H9 (cell line): Measurements from ENCODE around the gene MYMX. TPM values are rescaled to one million over a fixed set of nuclear protein-coding genes. Genes with fewer than 3 reads are reported as not detected.

ENCODE experiments used
- DNase-seq: peaks from one replicate; pipeline ENCODE4 v3.0.0-alpha.2; 2017
- H2AFZ ChIP-seq: one replicate; pipeline ENCODE4 v1.6.1; 2013; ENCODE audit warnings: mild to moderate bottlenecking, low read length, control low read depth, moderate library complexity
- H2AK5ac ChIP-seq: 2 replicates; pipeline ENCODE4 v1.6.1; 2013; ENCODE audit warnings: low read length, control low read depth, mixed read lengths; ENCODE audit not compliant: insufficient read length
- H2BK120ac ChIP-seq: one replicate; pipeline ENCODE4 v1.6.1; 2013; ENCODE audit warnings: low read depth, mild to moderate bottlenecking, low read length, control low read depth, inconsistent platforms; ENCODE audit not compliant: poor library complexity, severe bottlenecking
- H2BK12ac ChIP-seq: 2 replicates; pipeline ENCODE4 v1.6.1; 2013; ENCODE audit warnings: low read length, control low read depth, mixed read lengths, low read depth; ENCODE audit not compliant: insufficient read length
- H2BK15ac ChIP-seq: 2 replicates; pipeline ENCODE4 v1.6.1; 2013; ENCODE audit warnings: low read depth, low read length, control low read depth
- H2BK20ac ChIP-seq: one replicate; pipeline ENCODE4 v1.6.1; 2013; ENCODE audit warnings: low read depth, mild to moderate bottlenecking, low read length, control low read depth, inconsistent platforms; ENCODE audit not compliant: poor library complexity, severe bottlenecking
- H2BK5ac ChIP-seq: 2 replicates; pipeline ENCODE4 v1.6.1; 2013; ENCODE audit warnings: low read length, control low read depth, mixed read lengths; ENCODE audit not compliant: insufficient read length
- H3K14ac ChIP-seq: 2 replicates; pipeline ENCODE4 v1.6.1; 2013; ENCODE audit warnings: low read length, control low read depth; ENCODE audit not compliant: insufficient read depth
- H3K18ac ChIP-seq: 2 replicates; pipeline ENCODE4 v1.6.1; 2013; ENCODE audit warnings: low read depth, mild to moderate bottlenecking, mixed read lengths, low read length, control low read depth; ENCODE audit not compliant: insufficient read length
- H3K23ac ChIP-seq: 2 replicates; pipeline ENCODE4 v1.6.1; 2013; ENCODE audit warnings: low read length, control low read depth, mixed read lengths, low read depth; ENCODE audit not compliant: insufficient read length
- H3K23me2 ChIP-seq: 2 replicates; pipeline ENCODE4 v1.6.1; 2013; ENCODE audit warnings: low read depth, mild to moderate bottlenecking, mixed read lengths, low read length, control low read depth; ENCODE audit not compliant: insufficient read length, poor library complexity, severe bottlenecking
- H3K27ac ChIP-seq: 2 replicates; pipeline ENCODE4 v1.5.1; 2013; ENCODE audit warnings: low read length, control low read depth, mixed read lengths, low read depth; ENCODE audit not compliant: insufficient read length
- H3K27me3 ChIP-seq: 2 replicates; pipeline ENCODE4 v1.6.1; 2013; ENCODE audit warnings: low read length, control low read depth, inconsistent platforms; ENCODE audit not compliant: insufficient read depth
- H3K4ac ChIP-seq: 2 replicates; pipeline ENCODE4 v1.6.1; 2013; ENCODE audit warnings: low read depth, mild to moderate bottlenecking, control low read depth, inconsistent platforms, low read length, moderate library complexity
- H3K4me1 ChIP-seq: 2 replicates; pipeline ENCODE4 v1.6.1; 2013; ENCODE audit warnings: low read length, control low read depth, inconsistent platforms; ENCODE audit not compliant: insufficient read depth
- H3K4me2 ChIP-seq: 2 replicates; pipeline ENCODE4 v1.6.1; 2013; ENCODE audit warnings: low read length, control low read depth, mixed read lengths; ENCODE audit not compliant: insufficient read length, insufficient read depth
- H3K56ac ChIP-seq: 2 replicates; pipeline ENCODE4 v1.6.1; 2013; ENCODE audit warnings: low read depth, mild to moderate bottlenecking, mixed read lengths, low read length, control low read depth; ENCODE audit not compliant: insufficient read length
- H3K79me1 ChIP-seq: 2 replicates; pipeline ENCODE4 v1.6.1; 2013; ENCODE audit warnings: low read depth, mild to moderate bottlenecking, moderate library complexity, low read length, control low read depth, inconsistent platforms; ENCODE audit not compliant: insufficient read depth, poor library complexity, severe bottlenecking
- H3K79me2 ChIP-seq: 2 replicates; pipeline ENCODE4 v1.6.1; 2013; ENCODE audit warnings: low read length, control low read depth, inconsistent platforms; ENCODE audit not compliant: insufficient read depth
- H3K9ac ChIP-seq: 2 replicates; pipeline ENCODE4 v1.6.1; 2013; ENCODE audit warnings: low read length, control low read depth, mixed read lengths; ENCODE audit not compliant: insufficient read length; ENCODE audit errors: extremely low read depth
- H3K9me3 ChIP-seq: one replicate; pipeline ENCODE4 v1.6.1; 2013; ENCODE audit warnings: low read depth, low read length, inconsistent platforms; ENCODE audit not compliant: control insufficient read depth
- H3T11ph ChIP-seq: one replicate; pipeline ENCODE4 v1.6.1; 2013; ENCODE audit warnings: mild to moderate bottlenecking, low read length, control low read depth, inconsistent platforms
- H4K20me1 ChIP-seq: one replicate; pipeline ENCODE4 v1.6.1; 2013; ENCODE audit not compliant: control insufficient read depth, insufficient read length, insufficient read depth
- H4K5ac ChIP-seq: 2 replicates; pipeline ENCODE4 v1.6.1; 2013; ENCODE audit warnings: low read depth, mild to moderate bottlenecking, mixed read lengths, low read length, control low read depth; ENCODE audit not compliant: insufficient read length
- H4K8ac ChIP-seq: replicated peaks from 2 replicates; pipeline ENCODE4 v1.6.1; 2013; ENCODE audit warnings: low read length, control low read depth, mixed read lengths, low read depth; ENCODE audit not compliant: insufficient read length
- H4K91ac ChIP-seq: 2 replicates; pipeline ENCODE4 v1.6.1; 2013; ENCODE audit warnings: low read depth, mild to moderate bottlenecking, moderate library complexity, mixed read lengths, low read length, control low read depth; ENCODE audit not compliant: insufficient read length
- H3K27ac Mint-ChIP-seq, 3 experiments: 2 replicates in 2 of 3; 3 replicates in 1 of 3; pipeline ENCODE4 v1.8.0; 2020 to 2021; ENCODE audit warnings: mixed read lengths in 3 of 3, mild to moderate bottlenecking in 1 of 3, moderate library complexity in 1 of 3
- H3K27me3 Mint-ChIP-seq: 2 replicates; pipeline ENCODE4 v1.8.0; 2021; ENCODE audit warnings: low read depth, mild to moderate bottlenecking, moderate library complexity, mixed read lengths
- H3K36me3 Mint-ChIP-seq, 3 experiments: 2 replicates in 2 of 3; 3 replicates in 1 of 3; pipeline ENCODE4 v1.8.0; 2020 to 2021; ENCODE audit warnings: low read depth in 3 of 3, mixed read lengths in 3 of 3; ENCODE audit not compliant: insufficient read depth in 1 of 3
- H3K4me1 Mint-ChIP-seq, 2 experiments: 2 replicates each; pipeline ENCODE4 v1.8.0; 2020; ENCODE audit warnings: mixed read lengths in 2 of 2
- H3K4me3 Mint-ChIP-seq, 2 experiments: 2 replicates in 1 of 2; 3 replicates in 1 of 2; pipeline ENCODE4 v1.8.0; 2020 to 2021; ENCODE audit warnings: mild to moderate bottlenecking in 2 of 2, mixed read lengths in 2 of 2, moderate library complexity in 1 of 2
- H3K9me3 Mint-ChIP-seq, 2 experiments: 2 replicates in 1 of 2; 3 replicates in 1 of 2; pipeline ENCODE4 v1.8.0; 2020; ENCODE audit warnings: mild to moderate bottlenecking in 2 of 2, mixed read lengths in 2 of 2, moderate library complexity in 1 of 2
- CTCF ChIP-seq: fragments of 200-600 bp; sonication (generic); conservative IDR thresholded peaks from 3 replicates; pipeline ENCODE4 v1.8.0; 2021; ENCODE audit warnings: antibody characterized with exemption, mild to moderate bottlenecking
- WGBS: extraction: QIAGEN DNeasy Blood & Tissue Kit; methylation state at CpG from one replicate; pipeline ENCODE4 v1.1.7; 2013; ENCODE audit warnings: missing lambda C conversion rate, low lambda C conversion rate, mixed read lengths; ENCODE audit not compliant: insufficient read length; ENCODE audit errors: extremely low coverage; 5-methylcytosine and 5-hydroxymethylcytosine counted together
- total RNA-seq: library from RNA; stranded (reverse); gene quantifications from 2 replicates; pipeline ENCODE4 v1.2.1, GENCODE V29; 2021

The MYMX gene
- total RNA-seq, 1 experiment from 2014 or later = 1.1 TPM

GRCh38 chr6:44225579-44226325, 9.0 kb downstream of the MYMX start:
- Histone ChIP-seq H4K91ac (no peak overlapping the region), H2BK20ac (no peak overlapping the region), H3K9me3 (no peaks in the 10 kb centered on the region), H3K18ac (no peak overlapping the region), H3K79me1 (peaks cover 17% of the 10 kb centered on the region), H2BK5ac (no peak overlapping the region), H3K4me2 (no peak overlapping the region), H3K27ac (no peak overlapping the region), H2BK15ac (no peak overlapping the region), H3K56ac (no peak overlapping the region), H3K4ac (no peak overlapping the region), H4K20me1 (peaks cover 2% of the 10 kb centered on the region), H3K23me2 (peaks cover 14% of the 10 kb centered on the region), H3K9ac (peak overlapping the region; percentile 9), H4K5ac (no peak overlapping the region), H3K79me2 (peaks cover 17% of the 10 kb centered on the region; the same call in 1 of the 2 replicates), H2BK120ac (no peak overlapping the region), H3K14ac (no peak overlapping the region), H2AFZ (no peak overlapping the region), H3K27me3 (no peaks in the 10 kb centered on the region), H4K8ac (no peak overlapping the region), H3T11ph (no peak overlapping the region), H2BK12ac (no peak overlapping the region), H3K23ac (no peak overlapping the region), H2AK5ac (no peak overlapping the region), H3K4me1 (peaks cover 15% of the 10 kb centered on the region; the same call in 1 of the 2 replicates)
- peaks cover 46 to 57% of the 10 kb centered on the region in 2 experiments for H3K4me1 Mint-ChIP-seq
- H3K9me3 Mint-ChIP-seq = no peaks in the 10 kb centered on the region; a peak in 1 of 5 replicates
- no peak for DNase-seq
- peaks cover 1% of the 10 kb centered on the region; the same call in 1 of the 2 replicates for H3K27me3 Mint-ChIP-seq
- TF ChIP-seq CTCF = no peak
- no CpG with 5 or more reads among the region's 8 CpGs for WGBS
- peaks cover 27 to 34% (median 29%) of the 10 kb centered on the region in 3 experiments for H3K36me3 Mint-ChIP-seq
- peak overlapping the region; percentile 85 to 96 for H3K4me3 Mint-ChIP-seq
- H3K27ac Mint-ChIP-seq = peak overlapping the region in 2 of 3 experiments; percentile 64 to 67; a peak in 4 of 7 replicates
